Right lobe of liver (tissue), 6 donors: ENCODE measurements around the gene GNAQ. TPM values are rescaled to one million over a fixed set of nuclear protein-coding genes. Genes with fewer than 3 reads are reported as not detected.

ENCODE experiments used
- ATAC-seq, 4 donors: fragments of 200-7000 bp; cut with Tn5 transposase; one replicate each; pipeline ENCODE4 v1.9.1; 2020; ENCODE audit warnings: mild to moderate bottlenecking in 4 of 4, moderate library complexity in 4 of 4
- DNase-seq, 3 donors: peaks; one replicate each; pipeline ENCODE4 v3.0.0-alpha.2; 2020
- H3K27ac ChIP-seq, 3 donors: fragments of 200-600 bp; one replicate each; pipeline ENCODE4 v1.8.0; 2022
- H3K27me3 ChIP-seq, 2 donors: fragments of 200-600 bp; one replicate each; pipeline ENCODE4 v1.8.0; 2022
- H3K36me3 ChIP-seq, 4 donors: fragments of 200-600 bp; sonication (generic) in 1 of 4; one replicate each; pipeline versions ENCODE4 v1.5.1 to v1.8.0; 2017 to 2022; ENCODE audit warnings: control low read depth in 1 of 4
- H3K4me1 ChIP-seq, 4 donors: fragments of 200-600 bp; sonication (generic) in 1 of 4; one replicate each; pipeline versions ENCODE4 v1.5.1 to v1.8.0; 2017 to 2022; ENCODE audit warnings: control low read depth in 1 of 4
- H3K4me3 ChIP-seq, 3 donors: fragments of 200-600 bp; one replicate each; pipeline ENCODE4 v1.8.0; 2022
- H3K9me3 ChIP-seq, 4 donors: fragments of 200-600 bp; sonication (generic) in 1 of 4; one replicate each; pipeline versions ENCODE4 v1.5.1 to v1.8.0; 2017 to 2022; ENCODE audit warnings: control low read depth in 1 of 4
- POLR2A ChIP-seq: fragments of 450-650 bp; IDR thresholded peaks from one replicate; pipeline ENCODE4 v1.6.1; 2017; ENCODE audit warnings: antibody characterized with exemption, mild to moderate bottlenecking
- WGBS: methylation state at CpG from one replicate; pipeline ENCODE4 v1.1.6; 2018; ENCODE audit warnings: low coverage, low lambda C conversion rate; ENCODE audit not compliant: insufficient coverage; ENCODE audit errors: missing lambda C conversion rate; 5-methylcytosine and 5-hydroxymethylcytosine counted together
- intact Hi-C, 2 donors: fragments of 100-400 bp; cut with DNase I; formaldehyde crosslinking; loops; one replicate each; pipeline versions ENCODE4 v1.11.2 to v1.14.1; 2022
- total RNA-seq, 6 experiments: library from RNA; depleted of rRNA in 2 of 6; stranded (reverse); fragments of >200 nt in 2 of 6; fragmentation: NEBNext Ultra II Directional in 3 of 6; extraction: Animal tissue kit (Norgen Biotek cat#: 25700) in 3 of 6; gene quantifications; one replicate each; pipeline versions ENCODE4 v1.1.0 to v1.2.4, GENCODE V29; 2016 to 2023
- TF ChIP-seq, protein P1 (sequence below), 4 donors: fragments of 200-600 bp in 3 of 4; fragments of 450-650 bp in 1 of 4; IDR thresholded peaks; one replicate each; pipeline versions ENCODE4 v1.5.1 to v1.8.0; 2016 to 2022; ENCODE audit warnings: antibody characterized with exemption in 4 of 4, mild to moderate bottlenecking in 2 of 4
- donor health status: DM: no; HTN: yes; CAD: no.
- donor health status: DM: no; HTN: no; CAD: no.
- donor health status: DM: no; HTN: no; CAD: no.
- donor health status: DM: no; HTN: yes; CAD: no.
- donor health status: DM: no; HTN: yes; CAD: no.

The GNAQ gene
- total RNA-seq, 6 experiments from 2014 or later = 15.8 to 28.7 (median 21.6) TPM

DNA sequence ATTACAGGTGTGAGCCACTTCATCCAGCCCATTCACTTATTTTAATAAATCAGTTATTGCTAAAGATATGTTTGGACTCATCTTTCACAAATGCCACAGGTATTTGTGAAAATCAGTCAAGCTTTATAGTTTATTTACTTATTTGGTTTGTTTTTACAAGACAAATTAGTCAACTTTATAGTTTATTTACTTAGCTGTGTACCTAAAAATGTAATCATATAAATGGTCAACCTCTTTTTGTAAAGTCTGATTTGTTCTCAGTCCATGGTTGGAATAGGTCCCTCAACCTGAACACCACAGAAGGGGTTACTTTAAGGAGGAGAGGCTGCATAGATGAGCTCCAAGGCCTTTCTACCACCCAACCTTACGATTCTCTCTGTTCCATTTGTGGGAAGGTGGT lies 80.2 kb downstream of the GNAQ start:
- H3K4me3 ChIP-seq = no peak overlapping the region
- H3K36me3 ChIP-seq = no peaks in the 10 kb centered on the region
- intact Hi-C loops = no loop called here
- H3K4me1 ChIP-seq = peaks cover 0 to 42% (median 13%) of the 10 kb centered on the region in 4 donors
- no peaks in the 10 kb centered on the region for H3K27me3 ChIP-seq
- WGBS = 90% methylated on average over 1 of the region's 1 CpG
- TF ChIP-seq POLR2A = no peak
- TF ChIP-seq, protein P1, sequence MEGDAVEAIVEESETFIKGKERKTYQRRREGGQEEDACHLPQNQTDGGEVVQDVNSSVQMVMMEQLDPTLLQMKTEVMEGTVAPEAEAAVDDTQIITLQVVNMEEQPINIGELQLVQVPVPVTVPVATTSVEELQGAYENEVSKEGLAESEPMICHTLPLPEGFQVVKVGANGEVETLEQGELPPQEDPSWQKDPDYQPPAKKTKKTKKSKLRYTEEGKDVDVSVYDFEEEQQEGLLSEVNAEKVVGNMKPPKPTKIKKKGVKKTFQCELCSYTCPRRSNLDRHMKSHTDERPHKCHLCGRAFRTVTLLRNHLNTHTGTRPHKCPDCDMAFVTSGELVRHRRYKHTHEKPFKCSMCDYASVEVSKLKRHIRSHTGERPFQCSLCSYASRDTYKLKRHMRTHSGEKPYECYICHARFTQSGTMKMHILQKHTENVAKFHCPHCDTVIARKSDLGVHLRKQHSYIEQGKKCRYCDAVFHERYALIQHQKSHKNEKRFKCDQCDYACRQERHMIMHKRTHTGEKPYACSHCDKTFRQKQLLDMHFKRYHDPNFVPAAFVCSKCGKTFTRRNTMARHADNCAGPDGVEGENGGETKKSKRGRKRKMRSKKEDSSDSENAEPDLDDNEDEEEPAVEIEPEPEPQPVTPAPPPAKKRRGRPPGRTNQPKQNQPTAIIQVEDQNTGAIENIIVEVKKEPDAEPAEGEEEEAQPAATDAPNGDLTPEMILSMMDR (IDR thresholded peaks at IDR 0.05) = no peak
- DNase-seq (no peak), ATAC-seq (no peak)
- H3K9me3 ChIP-seq = no peaks in the 10 kb centered on the region
- no peak overlapping the region for H3K27ac ChIP-seq

DNA sequence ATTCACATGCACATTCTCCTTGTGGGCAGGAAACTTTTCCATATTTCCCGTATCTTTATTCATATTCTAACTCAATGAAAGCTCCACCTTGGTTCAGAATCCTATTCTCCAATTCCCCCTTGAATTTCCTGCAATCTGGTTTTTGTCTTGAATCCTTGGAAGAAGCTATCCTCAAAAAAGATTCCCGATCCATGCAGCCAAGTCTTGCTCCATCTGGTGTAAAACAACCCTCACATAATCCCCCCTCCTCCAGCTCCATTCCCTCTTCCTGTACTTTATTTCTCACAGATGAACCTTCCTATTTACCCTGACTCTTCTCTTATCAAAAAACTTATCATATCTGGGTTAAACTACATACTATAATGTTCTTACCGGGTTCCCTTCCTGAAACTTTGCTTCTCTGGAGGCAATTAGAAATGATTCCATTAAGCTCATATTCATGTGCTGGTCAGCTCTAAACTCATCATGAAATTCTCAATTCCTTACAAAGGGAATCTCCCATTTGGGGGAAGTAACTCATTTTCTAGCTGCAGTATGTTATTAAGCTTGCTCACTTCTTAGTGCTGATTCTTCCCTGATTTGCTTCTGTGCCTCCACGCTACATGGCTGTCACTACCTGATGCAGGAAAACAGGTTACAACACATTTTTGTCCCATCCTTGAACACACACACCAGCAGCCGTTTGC lies 81.7 kb downstream of the GNAQ start:
- Histone ChIP-seq H3K27ac (no peak overlapping the region), H3K4me1 (peaks cover 0 to 42% (median 15%) of the 10 kb centered on the region in 4 donors), H3K27me3 (no peaks in the 10 kb centered on the region), H3K36me3 (no peaks in the 10 kb centered on the region), H3K9me3 (no peaks in the 10 kb centered on the region), H3K4me3 (no peak overlapping the region)
- DNase-seq = no peak
- TF ChIP-seq POLR2A = no peak
- TF ChIP-seq, protein P1 (IDR thresholded peaks at IDR 0.05) = no peak
- intact Hi-C loops = no loop called here
- 56% methylated on average over 5 of the region's 5 CpGs for WGBS
- no peak for ATAC-seq

DNA sequence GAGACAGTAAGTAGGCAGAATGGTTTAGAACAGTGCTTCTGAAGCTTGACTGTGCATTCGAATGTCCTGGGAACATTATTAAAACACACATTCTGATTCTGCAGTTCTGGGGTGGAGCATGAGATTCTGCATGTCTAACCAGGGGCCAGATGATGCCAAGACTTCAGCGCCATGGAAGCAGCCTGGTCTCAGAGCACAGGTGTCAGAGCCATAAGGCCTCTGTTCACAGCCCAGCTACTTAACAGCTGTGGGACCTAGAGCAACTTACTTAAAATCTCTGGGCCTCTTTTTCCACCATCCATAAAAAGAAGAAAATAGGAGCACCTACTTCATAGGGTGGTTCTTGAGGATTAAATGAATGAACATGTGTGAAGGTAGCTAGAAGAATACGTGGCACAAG lies 84.0 kb downstream of the GNAQ start:
- Histone ChIP-seq H3K27me3 (no peaks in the 10 kb centered on the region), H3K4me1 (peaks cover 0 to 23% (median 10%) of the 10 kb centered on the region in 4 donors), H3K9me3 (no peaks in the 10 kb centered on the region), H3K36me3 (no peaks in the 10 kb centered on the region), H3K27ac (no peak overlapping the region), H3K4me3 (no peak overlapping the region)
- no peak for TF ChIP-seq POLR2A
- DNase-seq (no peak), ATAC-seq (no peak)
- 96% methylated on average over 2 of the region's 3 CpGs for WGBS
- intact Hi-C loops = no loop called here

DNA sequence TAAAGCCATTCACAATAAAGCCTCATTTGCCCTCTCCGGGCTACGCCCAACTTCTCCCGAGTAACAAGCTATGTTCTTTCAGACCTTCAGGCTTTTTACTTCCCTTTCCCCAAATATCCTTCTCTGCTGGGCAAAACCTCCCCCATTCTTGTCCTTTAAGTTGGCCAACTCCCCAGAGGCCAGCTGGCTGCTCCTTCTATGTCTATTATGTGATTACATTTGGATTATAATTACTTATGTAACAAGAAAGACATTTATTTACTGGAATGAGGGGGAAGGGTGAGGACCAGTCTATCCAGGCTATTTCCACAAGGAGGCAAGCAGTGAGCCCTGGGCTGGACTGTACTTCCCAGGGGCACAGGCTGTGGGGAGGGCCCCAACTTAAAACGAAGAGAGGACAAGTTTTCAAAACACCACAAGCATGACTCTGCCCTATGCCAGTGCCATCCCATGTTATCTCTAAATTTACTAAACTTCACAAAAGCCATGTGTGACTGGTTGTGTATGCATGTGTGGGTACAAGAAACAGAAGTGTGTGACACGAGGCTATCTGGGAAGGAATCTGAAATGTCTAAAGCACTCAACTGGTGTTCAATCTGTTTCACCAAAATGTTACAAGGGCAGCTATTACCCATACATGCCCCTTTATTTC lies 84.5 kb downstream of the GNAQ start:
- peak in 3 of 4 donors; percentile 32 to 44 (median 41) for ATAC-seq

DNA sequence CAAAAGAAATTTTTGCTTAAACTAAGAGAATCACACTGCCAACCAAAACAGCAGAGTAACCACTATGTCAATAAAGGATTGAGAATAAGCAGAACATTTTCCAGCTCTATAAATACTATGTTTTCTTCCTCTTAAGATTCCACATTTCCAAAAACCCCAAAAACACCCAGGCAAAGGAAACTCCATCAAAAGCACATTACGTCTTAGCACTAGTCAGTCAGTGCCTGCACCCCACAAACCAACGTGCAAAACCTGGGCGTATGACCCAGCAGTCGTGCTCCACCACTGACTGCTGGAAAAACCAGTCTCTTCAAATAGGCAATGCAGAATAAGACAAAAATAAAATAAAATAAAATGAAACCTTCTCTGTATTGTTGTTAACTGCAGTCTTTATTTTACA lies 85.3 kb downstream of the GNAQ start:
- WGBS = 77% methylated on average over 4 of the region's 4 CpGs
- H3K9me3 ChIP-seq = no peaks in the 10 kb centered on the region
- H3K27ac ChIP-seq = peak overlapping the region in 1 of 3 donors; percentile 28
- no peaks in the 10 kb centered on the region for H3K36me3 ChIP-seq
- peaks cover 0 to 22% (median 9%) of the 10 kb centered on the region in 4 donors for H3K4me1 ChIP-seq
- intact Hi-C loops = no loop called here
- DNase-seq (no peak), ATAC-seq (no peak)
- no peak overlapping the region for H3K4me3 ChIP-seq
- TF ChIP-seq, protein P1 (IDR thresholded peaks at IDR 0.05) = no peak
- no peak for TF ChIP-seq POLR2A
- no peaks in the 10 kb centered on the region for H3K27me3 ChIP-seq

More for the DNA sequence above, 84.5 kb downstream of the GNAQ start:
- intact Hi-C loops = no loop called here
- 60% methylated on average over 5 of the region's 5 CpGs for WGBS
- Histone ChIP-seq H3K27ac (peak overlapping the region in 1 of 3 donors; percentile 28), H3K9me3 (no peaks in the 10 kb centered on the region), H3K36me3 (no peaks in the 10 kb centered on the region), H3K27me3 (no peaks in the 10 kb centered on the region), H3K4me1 (peaks cover 0 to 22% (median 9%) of the 10 kb centered on the region in 4 donors), H3K4me3 (no peak overlapping the region)
- DNase-seq = no peak
- no peak for TF ChIP-seq POLR2A
- TF ChIP-seq, protein P1 (IDR thresholded peaks at IDR 0.05) = no peak
